Gastroesophageal sphincter (tissue), 4 donors: ENCODE measurements around the gene KLHDC9. TPM values are rescaled to one million over a fixed set of nuclear protein-coding genes. Genes with fewer than 3 reads are reported as not detected.

Experiments
- ATAC-seq: fragments of 150-250 bp; one replicate; pipeline ENCODE4 v1.9.1; 2016; ENCODE audit warnings: mild to moderate bottlenecking, moderate library complexity
- H3K27ac ChIP-seq, 4 donors: fragments of 200-600 bp; sonication (generic) in 3 of 4; 1 replicate in 3 of 4; 2 replicates in 1 of 4; pipeline ENCODE4 v1.5.1; 2016 to 2019
- H3K27me3 ChIP-seq: fragments of 200-600 bp; sonication (generic); one replicate; pipeline ENCODE4 v1.5.1; 2019
- H3K36me3 ChIP-seq, 2 donors: fragments of 200-600 bp; sonication (generic); one replicate each; pipeline ENCODE4 v1.5.1; 2019; ENCODE audit warnings: control low read depth in 1 of 2
- H3K4me1 ChIP-seq, 3 donors: fragments of 200-600 bp; sonication (generic); 1 replicate in 2 of 3; 2 replicates in 1 of 3; pipeline ENCODE4 v1.5.1; 2016 to 2019; ENCODE audit warnings: control low read depth in 2 of 3
- H3K4me3 ChIP-seq, 2 donors: fragments of 200-600 bp; sonication (generic); one replicate each; pipeline ENCODE4 v1.5.1; 2019; ENCODE audit warnings: mild to moderate bottlenecking in 1 of 2, moderate library complexity in 1 of 2
- H3K9me3 ChIP-seq, 3 donors: fragments of 200-600 bp; sonication (generic); one replicate each; pipeline ENCODE4 v1.5.1; 2017 to 2019; ENCODE audit warnings: control low read depth in 2 of 3
- EP300 ChIP-seq: sonication (generic); formaldehyde crosslinking; IDR thresholded peaks from one replicate; pipeline ENCODE4 v1.6.1; 2017; ENCODE audit warnings: antibody characterized with exemption, mild to moderate bottlenecking
- POLR2A ChIP-seq, 2 donors: fragments of 450-650 bp; IDR thresholded peaks; one replicate each; pipeline ENCODE4 v1.6.1; 2017; ENCODE audit warnings: antibody characterized with exemption in 2 of 2, mild to moderate bottlenecking in 2 of 2, moderate library complexity in 1 of 2
- POLR2AphosphoS5 ChIP-seq: sonication (generic); formaldehyde crosslinking; IDR thresholded peaks from one replicate; pipeline ENCODE4 v1.6.1; 2017; ENCODE audit warnings: antibody characterized with exemption
- WGBS, 2 donors: methylation state at CpG; one replicate each; pipeline ENCODE4 v1.1.5; 2018; ENCODE audit warnings: low coverage in 1 of 2; 5-methylcytosine and 5-hydroxymethylcytosine counted together
- total RNA-seq, 4 donors: library from RNA; depleted of rRNA; stranded (reverse); fragments of >200 nt; gene quantifications; one replicate each; pipeline ENCODE4 v1.1.0, GENCODE V29; 2016
- TF ChIP-seq, protein P1 (sequence below), 4 experiments: fragments of 200-600 bp in 2 of 4; fragments of 450-650 bp in 2 of 4; sonication (generic) in 1 of 4; IDR thresholded peaks; one replicate each; pipeline ENCODE4 v1.5.1; 2017 to 2019; ENCODE audit warnings: antibody characterized with exemption in 4 of 4, mild to moderate bottlenecking in 2 of 4, moderate library complexity in 2 of 4

Gene KLHDC9
- total RNA-seq, 4 donors from 2014 or later = 3.5 to 22.6 (median 8.6) TPM

DNA sequence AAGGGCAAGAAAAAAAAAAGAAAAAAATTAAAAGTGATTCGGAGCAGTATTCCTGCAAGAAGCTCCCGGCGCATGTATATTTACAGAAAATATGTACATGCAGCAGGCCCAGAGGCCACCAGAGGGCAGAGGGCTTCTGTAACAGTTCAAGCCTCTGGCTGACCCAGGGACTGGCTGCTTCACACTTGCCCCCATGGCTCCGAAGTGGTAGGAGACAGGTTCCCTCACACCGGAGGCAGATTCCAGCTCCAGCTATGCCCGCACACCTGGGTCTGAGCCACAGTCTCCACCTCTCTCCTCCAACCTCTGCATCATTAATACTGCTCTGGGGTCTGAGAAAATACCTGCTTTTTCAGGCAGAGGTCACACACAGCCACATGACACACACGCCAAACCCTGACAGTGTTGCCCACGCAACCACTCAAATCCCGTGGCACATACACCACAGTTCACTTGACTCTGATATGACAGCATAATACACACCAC, 26.2 kb upstream of the KLHDC9 start:
- Histone ChIP-seq H3K4me3 (no peak overlapping the region), H3K9me3 (no peaks in the 10 kb centered on the region), H3K27ac (no peak overlapping the region), H3K36me3 (no peaks in the 10 kb centered on the region), H3K4me1 (no peaks in the 10 kb centered on the region), H3K27me3 (peaks cover 6% of the 10 kb centered on the region)
- no peak for TF ChIP-seq POLR2A (IDR thresholded peaks at IDR 0.05)
- TF ChIP-seq, protein P1, sequence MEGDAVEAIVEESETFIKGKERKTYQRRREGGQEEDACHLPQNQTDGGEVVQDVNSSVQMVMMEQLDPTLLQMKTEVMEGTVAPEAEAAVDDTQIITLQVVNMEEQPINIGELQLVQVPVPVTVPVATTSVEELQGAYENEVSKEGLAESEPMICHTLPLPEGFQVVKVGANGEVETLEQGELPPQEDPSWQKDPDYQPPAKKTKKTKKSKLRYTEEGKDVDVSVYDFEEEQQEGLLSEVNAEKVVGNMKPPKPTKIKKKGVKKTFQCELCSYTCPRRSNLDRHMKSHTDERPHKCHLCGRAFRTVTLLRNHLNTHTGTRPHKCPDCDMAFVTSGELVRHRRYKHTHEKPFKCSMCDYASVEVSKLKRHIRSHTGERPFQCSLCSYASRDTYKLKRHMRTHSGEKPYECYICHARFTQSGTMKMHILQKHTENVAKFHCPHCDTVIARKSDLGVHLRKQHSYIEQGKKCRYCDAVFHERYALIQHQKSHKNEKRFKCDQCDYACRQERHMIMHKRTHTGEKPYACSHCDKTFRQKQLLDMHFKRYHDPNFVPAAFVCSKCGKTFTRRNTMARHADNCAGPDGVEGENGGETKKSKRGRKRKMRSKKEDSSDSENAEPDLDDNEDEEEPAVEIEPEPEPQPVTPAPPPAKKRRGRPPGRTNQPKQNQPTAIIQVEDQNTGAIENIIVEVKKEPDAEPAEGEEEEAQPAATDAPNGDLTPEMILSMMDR (IDR thresholded peaks at IDR 0.05) = peak in 2 of 4 experiments; percentile 19 to 44
- 41 to 68% methylated on average over 3 to 6 of the region's 9 CpGs for WGBS, 2 donors
- no peak for ATAC-seq

DNA sequence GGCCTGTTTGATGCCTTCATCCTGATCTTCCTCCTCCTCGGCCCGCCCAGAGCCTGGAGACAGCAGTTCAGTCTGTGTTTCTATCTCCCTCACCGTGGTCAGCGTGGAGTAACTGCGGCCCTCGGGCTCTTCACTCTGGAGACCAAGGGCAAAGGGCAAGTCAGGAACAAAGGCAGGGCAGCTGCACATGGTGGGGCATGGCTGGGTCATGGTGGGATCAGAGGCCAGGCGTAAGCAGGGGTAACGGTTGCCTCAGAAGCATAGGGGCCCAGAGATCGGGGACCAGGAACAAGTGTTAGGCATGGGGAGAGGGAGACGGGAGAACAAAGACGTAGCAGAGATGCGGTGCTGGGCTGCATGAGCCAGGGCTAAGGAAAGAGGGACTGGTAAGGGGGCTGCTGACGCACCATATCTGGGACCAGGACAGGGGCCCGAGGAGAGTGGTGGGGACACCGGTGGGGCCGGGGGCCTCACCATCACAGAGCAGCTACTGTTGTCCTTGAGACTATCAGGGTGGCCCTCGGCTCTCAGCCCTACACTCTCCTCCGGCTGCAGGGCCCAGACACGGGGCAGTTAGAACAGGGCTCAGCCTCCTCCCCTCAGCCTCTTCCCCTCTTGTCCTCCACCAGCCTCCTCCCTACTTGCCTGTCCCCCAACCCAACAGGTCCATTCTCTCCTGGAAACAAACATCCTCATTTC, 25.3 kb upstream of the KLHDC9 start:
- ATAC-seq = no peak
- Histone ChIP-seq H3K4me1 (no peaks in the 10 kb centered on the region), H3K9me3 (no peaks in the 10 kb centered on the region), H3K4me3 (no peak overlapping the region), H3K27ac (no peak overlapping the region), H3K36me3 (no peaks in the 10 kb centered on the region), H3K27me3 (peaks cover 4% of the 10 kb centered on the region)
- TF ChIP-seq POLR2A (IDR thresholded peaks at IDR 0.05) = no peak
- TF ChIP-seq, protein P1 (IDR thresholded peaks at IDR 0.05) = no peak
- TF ChIP-seq EP300 = no peak
- no peak for TF ChIP-seq POLR2AphosphoS5
- WGBS, 2 donors = 69 to 87% methylated on average over 3 to 12 of the region's 19 CpGs

DNA sequence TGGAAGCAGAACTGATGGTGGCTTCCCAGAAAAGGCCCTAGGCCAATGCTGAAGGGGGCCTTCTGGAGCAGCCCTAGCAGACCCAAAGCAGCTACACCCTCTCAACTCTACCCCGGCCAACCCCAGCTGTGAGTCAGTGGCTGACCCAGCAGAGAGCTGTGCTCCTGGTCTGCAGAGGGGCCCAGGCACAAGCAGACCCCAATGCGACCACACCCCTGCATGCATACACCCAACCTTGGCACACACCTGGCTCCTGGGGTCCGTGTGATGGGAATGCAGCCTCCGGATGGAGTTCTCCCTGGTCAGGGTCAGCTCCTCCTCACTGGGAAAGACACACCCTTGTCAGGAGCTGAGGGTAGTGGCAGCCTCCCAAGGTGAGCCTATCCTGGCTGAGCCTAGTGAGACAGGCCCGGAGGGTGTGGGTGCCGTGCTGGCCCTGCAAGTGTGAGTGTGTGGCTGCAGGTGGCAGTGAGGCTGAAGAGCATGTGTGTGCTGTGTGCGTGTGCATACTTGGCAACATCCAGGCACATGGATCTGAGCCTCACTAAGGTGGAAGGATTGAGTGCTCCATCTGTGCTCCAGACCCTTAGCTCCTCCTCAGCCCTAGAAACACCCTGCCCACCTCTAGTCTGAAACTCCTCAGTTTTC, 24.6 kb upstream of the KLHDC9 start:
- no peak for ATAC-seq
- WGBS, 2 donors = no CpG with 5 or more reads among the region's 7 CpGs

DNA sequence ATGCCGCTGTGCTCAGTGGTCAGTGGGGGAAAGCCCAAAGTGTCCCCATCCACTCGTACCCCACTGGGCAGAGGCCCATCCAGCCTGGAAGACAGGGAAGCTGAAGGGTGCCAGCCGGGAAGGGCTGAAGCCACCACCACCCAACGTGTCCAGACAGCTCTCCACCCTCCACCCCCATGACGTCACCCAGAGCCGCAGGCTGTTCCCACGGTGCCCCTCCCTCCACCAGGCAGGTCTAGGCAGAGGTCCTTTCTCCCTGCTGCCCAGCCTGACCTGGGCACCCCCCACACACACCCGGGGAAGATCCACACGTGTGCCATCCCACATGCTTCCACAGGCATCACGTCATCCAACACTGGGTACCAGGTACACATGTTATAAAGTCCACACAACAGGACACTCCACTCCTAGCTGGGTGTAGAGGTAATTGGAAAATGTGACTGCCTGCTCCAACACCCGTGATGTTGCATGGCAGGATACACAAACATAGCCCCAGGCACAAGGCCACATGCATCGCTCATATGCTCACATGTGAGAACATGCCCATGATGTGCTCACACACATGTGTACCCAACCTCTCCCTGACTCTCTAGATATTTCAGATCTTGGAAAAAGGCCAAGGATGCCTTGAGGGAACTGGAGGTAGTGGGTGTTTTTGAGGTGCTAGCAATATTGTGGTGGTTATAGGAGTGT, 23.3 kb upstream of the KLHDC9 start:
- Histone ChIP-seq H3K36me3 (no peaks in the 10 kb centered on the region), H3K4me3 (no peak overlapping the region), H3K27ac (no peak overlapping the region), H3K27me3 (peaks cover 18% of the 10 kb centered on the region), H3K9me3 (no peaks in the 10 kb centered on the region), H3K4me1 (no peaks in the 10 kb centered on the region)
- TF ChIP-seq POLR2AphosphoS5 (no peak), EP300 (no peak), POLR2A (IDR thresholded peaks at IDR 0.05) (no peak)
- TF ChIP-seq, protein P1 (IDR thresholded peaks at IDR 0.05) = no peak
- 87% methylated on average over 4 of the region's 12 CpGs; no CpG with 5 or more reads in 1 of the 2 donors for whole genome bisulfite sequencing, 2 donors
- ATAC-seq = no peak

More for the DNA sequence above, 24.6 kb upstream of the KLHDC9 start:
- Histone ChIP-seq H3K4me3 (no peak overlapping the region), H3K27ac (no peak overlapping the region), H3K27me3 (peaks cover 6% of the 10 kb centered on the region), H3K9me3 (no peaks in the 10 kb centered on the region), H3K36me3 (no peaks in the 10 kb centered on the region), H3K4me1 (no peaks in the 10 kb centered on the region)
- TF ChIP-seq POLR2AphosphoS5 (no peak), EP300 (no peak), POLR2A (IDR thresholded peaks at IDR 0.05) (no peak)
- TF ChIP-seq, protein P1 (IDR thresholded peaks at IDR 0.05) = no peak
